Hypothalamus (tissue), 51 donors: Measurements from ENCODE around the gene ITK.

Source experiments
- DNase-seq, 51 donors: peaks; one replicate each; lab custom pipeline; 2025; lab: John Stamatoyannopoulos, UW

The ITK gene

GRCh38 chr5:157180374-157181264 lies at the start of gene ITK:
ITK (plus strand) TSS chr5:157180840; CDS start chr5:157180978, 138 bp downstream.
- no peak for DNase-seq

GRCh38 chr5:157130925-157131324 lies 49.7 kb upstream of the ITK start:
- no peak for DNase-seq

GRCh38 chr5:157132281-157132612 lies 48.4 kb upstream of the ITK start:
- DNase-seq = no peak

GRCh38 chr5:157137691-157138090 lies 42.9 kb upstream of the ITK start:
- DNase-seq = no peak

GRCh38 chr5:157142317-157143126 lies 38.1 kb upstream of the ITK start, which contains the start of gene MED7:
MED7 (minus strand) TSS chr5:157142865; CDS start chr5:157139431, 3,434 bp downstream.
- peak; percentile 16 to 97 (median 87) for DNase-seq

GRCh38 chr5:157143127-157143971 lies 37.3 kb upstream of the ITK start:
- DNase-seq = peak in 40 of 51 donors; percentile 5 to 95 (median 28)

GRCh38 chr5:157148734-157149615 lies 31.7 kb upstream of the ITK start:
- peak in 37 of 51 donors; percentile 1 to 77 (median 26) for DNase-seq

- no peak for DNase-seq
Observed at GRCh38 chr5:157150995-157151394, 29.6 kb upstream of the ITK start.

- no peak for DNase-seq
Observed at GRCh38 chr5:157155297-157155696, 25.3 kb upstream of the ITK start.

GRCh38 chr5:157157293-157157891 lies 23.2 kb upstream of the ITK start:
- DNase-seq = no peak

GRCh38 chr5:157159209-157159751 lies 21.4 kb upstream of the ITK start:
- DNase-seq = no peak

GRCh38 chr5:157160001-157160400 lies 20.6 kb upstream of the ITK start:
- DNase-seq = no peak

GRCh38 chr5:157161996-157162395 lies 18.6 kb upstream of the ITK start:
- no peak for DNase-seq

- DNase-seq = no peak
Observed at GRCh38 chr5:157162919-157163510, 17.6 kb upstream of the ITK start.

GRCh38 chr5:157164521-157164920 lies 16.1 kb upstream of the ITK start:
- DNase-seq = no peak

- DNase-seq = no peak
Observed at GRCh38 chr5:157165261-157165660, 15.4 kb upstream of the ITK start.

GRCh38 chr5:157165668-157166067 lies 15.0 kb upstream of the ITK start:
- no peak for DNase-seq
